ENCODE results near the gene CXCL14.

Gene CXCL14

GRCh38 chr5:135578685-135579341 is at the start of gene CXCL14:
Gene CXCL14, minus strand, starts transcription at chr5:135578991. Its CDS starts 213 bp downstream, at chr5:135578778.
- in situ Hi-C loops (cut with MboI; ENCODE audit: low pct_unique_long_range_greater_than_20kb, low sequenced_read_pairs, unreplicated experiment) = no loop called here
- DNase-seq (ENCODE audit: low spot score) = no peak
- TF ChIP-seq CTCF (IDR thresholded peaks at IDR 0.05; ENCODE audit: extremely low read depth, insufficient read depth, missing control alignments) = no peak

GRCh38 chr5:135626636-135627035 is 47.8 kb upstream of the CXCL14 start:
- no peak for DNase-seq (ENCODE audit: low spot score)
- TF ChIP-seq CTCF (IDR thresholded peaks at IDR 0.05; ENCODE audit: extremely low read depth, insufficient read depth, missing control alignments) = no peak
- in situ Hi-C loops (cut with MboI; ENCODE audit: low pct_unique_long_range_greater_than_20kb, low sequenced_read_pairs, unreplicated experiment) = no loop called here

- no peak for DNase-seq (ENCODE audit: low spot score)
- in situ Hi-C loops (cut with MboI; ENCODE audit: low pct_unique_long_range_greater_than_20kb, low sequenced_read_pairs, unreplicated experiment) = no loop called here
Observed at GRCh38 chr5:135625961-135626360, 47.2 kb upstream of the CXCL14 start.

GRCh38 chr5:135625486-135625885 is 46.7 kb upstream of the CXCL14 start:
- in situ Hi-C loops (cut with MboI; ENCODE audit: low pct_unique_long_range_greater_than_20kb, low sequenced_read_pairs, unreplicated experiment) = no loop called here
- no peak for DNase-seq (ENCODE audit: low spot score)
- TF ChIP-seq CTCF (IDR thresholded peaks at IDR 0.05; ENCODE audit: extremely low read depth, insufficient read depth, missing control alignments) = no peak

More at GRCh38 chr5:135625961-135626360, 47.2 kb upstream of the CXCL14 start:
- TF ChIP-seq CTCF (IDR thresholded peaks at IDR 0.05; ENCODE audit: extremely low read depth, insufficient read depth, missing control alignments) = no peak

GRCh38 chr5:135625061-135625460 is 46.3 kb upstream of the CXCL14 start:
- in situ Hi-C loops (cut with MboI; ENCODE audit: low pct_unique_long_range_greater_than_20kb, low sequenced_read_pairs, unreplicated experiment) = no loop called here
- no peak for DNase-seq (ENCODE audit: low spot score)
- TF ChIP-seq CTCF (IDR thresholded peaks at IDR 0.05; ENCODE audit: extremely low read depth, insufficient read depth, missing control alignments) = no peak

- TF ChIP-seq CTCF (IDR thresholded peaks at IDR 0.05; ENCODE audit: extremely low read depth, insufficient read depth, missing control alignments) = no peak
- in situ Hi-C loops (cut with MboI; ENCODE audit: low pct_unique_long_range_greater_than_20kb, low sequenced_read_pairs, unreplicated experiment) = no loop called here
- no peak for DNase-seq (ENCODE audit: low spot score)
Observed at GRCh38 chr5:135623186-135623715, 44.5 kb upstream of the CXCL14 start.
